H1 (cell line): ENCODE results near the gene PPP1R10.

ENCODE experiments used
- CBX5 ChIP-seq: fragments of 300-800, 300-1000 bp; sonication (generic); IDR thresholded peaks from 2 replicates; pipeline ENCODE4 v1.7.1; 2016; ENCODE audit warnings: antibody characterized with exemption, low read length, low read depth
- EGR1 ChIP-seq: IDR thresholded peaks from 2 replicates; pipeline ENCODE4 v1.6.1; 2011; ENCODE audit warnings: low read depth, low read length, borderline replicate concordance
- HDAC2 ChIP-seq, 2 experiments: fragments of 300-600 bp in 1 of 2; sonication (generic) in 1 of 2; IDR thresholded peaks; 2 replicates each; pipeline ENCODE4 v1.6.1; 2011 to 2012; ENCODE audit warnings: low read depth in 2 of 2, low read length in 2 of 2, mild to moderate bottlenecking in 2 of 2, moderate library complexity in 2 of 2, borderline replicate concordance in 1 of 2, inconsistent platforms in 1 of 2
- POLR2A ChIP-seq, 2 experiments: IDR thresholded peaks; 1 replicate in 1 of 2; 2 replicates in 1 of 2; pipeline ENCODE4 v1.6.1; 2011; ENCODE audit warnings: low read depth in 2 of 2, low read length in 2 of 2, mild to moderate bottlenecking in 2 of 2; ENCODE audit errors: control extremely low read depth in 1 of 2
- RAD21 ChIP-seq, 2 experiments: IDR thresholded peaks in 1 of 2; conservative IDR thresholded peaks in 1 of 2; 2 replicates each; pipeline ENCODE4 v1.6.1; 2011; ENCODE audit warnings: low read depth in 2 of 2, low read length in 2 of 2, improper control_type of control experiment in 1 of 2, inconsistent platforms in 1 of 2, mild to moderate bottlenecking in 1 of 2, moderate library complexity in 1 of 2
- RXRA ChIP-seq: IDR thresholded peaks from 2 replicates; pipeline ENCODE4 v1.6.1; 2011; ENCODE audit warnings: low read depth, mild to moderate bottlenecking, low read length, moderate library complexity; ENCODE audit not compliant: insufficient read depth
- SIX5 ChIP-seq: IDR thresholded peaks from 2 replicates; pipeline ENCODE4 v1.6.1; 2011; ENCODE audit warnings: mild to moderate bottlenecking, low read depth, low read length
- SUZ12 ChIP-seq: fragments of 200-600 bp; sonication (generic); IDR thresholded peaks from 2 replicates; pipeline ENCODE4 v1.6.1; 2012; ENCODE audit warnings: mild to moderate bottlenecking, inconsistent platforms, low read length, moderate library complexity, mixed read lengths
- TAF1 ChIP-seq: IDR thresholded peaks from 2 replicates; pipeline ENCODE4 v1.6.1; 2011; ENCODE audit warnings: mild to moderate bottlenecking, low read depth, low read length
- YY1 ChIP-seq: IDR thresholded peaks from 2 replicates; pipeline ENCODE4 v1.6.1; 2011; ENCODE audit warnings: low read depth, mild to moderate bottlenecking, low read length
- TF ChIP-seq, protein P1 (sequence below): IDR thresholded peaks from 2 replicates; pipeline ENCODE4 v1.6.1; 2011; ENCODE audit warnings: low read depth, mild to moderate bottlenecking, low read length; ENCODE audit not compliant: insufficient read depth
- TF ChIP-seq, protein P2 (sequence below), 3 experiments: IDR thresholded peaks; 1 replicate in 2 of 3; 2 replicates in 1 of 3; pipeline versions ENCODE4 v1.5.1 to v1.6.1; 2011; ENCODE audit warnings: low read length in 3 of 3, mild to moderate bottlenecking in 3 of 3, inconsistent platforms in 2 of 3, low read depth in 1 of 3, moderate library complexity in 1 of 3; ENCODE audit not compliant: insufficient read depth in 1 of 3; ENCODE audit errors: control extremely low read depth in 1 of 3
- TF ChIP-seq, protein P3 (sequence below): IDR thresholded peaks from 2 replicates; pipeline ENCODE4 v1.6.1; 2011; ENCODE audit warnings: low read length, improper control_type of control experiment

DNA sequence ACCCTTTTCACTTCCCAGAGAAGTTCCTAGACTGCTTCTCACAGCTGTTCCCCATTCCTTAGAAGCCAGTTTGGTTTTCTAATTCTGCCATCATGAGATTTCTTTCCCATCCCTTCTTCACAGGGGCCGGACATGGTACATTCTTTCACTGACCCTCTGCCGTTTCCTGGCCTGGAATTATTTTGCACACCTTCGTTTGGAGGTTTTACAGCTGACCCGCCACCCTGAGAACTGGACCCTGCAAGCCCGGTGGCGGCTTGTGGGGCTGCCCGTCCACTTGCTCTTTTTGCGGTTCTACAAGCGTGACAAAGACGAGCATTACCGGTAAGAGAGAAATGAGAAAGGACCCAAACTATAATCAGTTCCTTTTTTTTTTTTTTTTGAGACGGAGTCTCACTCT is 34.1 kb upstream of the PPP1R10 start:
- TF ChIP-seq TAF1 = no peak
- no peak for TF ChIP-seq SUZ12
- TF ChIP-seq, protein P1, sequence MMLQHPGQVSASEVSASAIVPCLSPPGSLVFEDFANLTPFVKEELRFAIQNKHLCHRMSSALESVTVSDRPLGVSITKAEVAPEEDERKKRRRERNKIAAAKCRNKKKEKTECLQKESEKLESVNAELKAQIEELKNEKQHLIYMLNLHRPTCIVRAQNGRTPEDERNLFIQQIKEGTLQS = no peak
- TF ChIP-seq, protein P2, sequence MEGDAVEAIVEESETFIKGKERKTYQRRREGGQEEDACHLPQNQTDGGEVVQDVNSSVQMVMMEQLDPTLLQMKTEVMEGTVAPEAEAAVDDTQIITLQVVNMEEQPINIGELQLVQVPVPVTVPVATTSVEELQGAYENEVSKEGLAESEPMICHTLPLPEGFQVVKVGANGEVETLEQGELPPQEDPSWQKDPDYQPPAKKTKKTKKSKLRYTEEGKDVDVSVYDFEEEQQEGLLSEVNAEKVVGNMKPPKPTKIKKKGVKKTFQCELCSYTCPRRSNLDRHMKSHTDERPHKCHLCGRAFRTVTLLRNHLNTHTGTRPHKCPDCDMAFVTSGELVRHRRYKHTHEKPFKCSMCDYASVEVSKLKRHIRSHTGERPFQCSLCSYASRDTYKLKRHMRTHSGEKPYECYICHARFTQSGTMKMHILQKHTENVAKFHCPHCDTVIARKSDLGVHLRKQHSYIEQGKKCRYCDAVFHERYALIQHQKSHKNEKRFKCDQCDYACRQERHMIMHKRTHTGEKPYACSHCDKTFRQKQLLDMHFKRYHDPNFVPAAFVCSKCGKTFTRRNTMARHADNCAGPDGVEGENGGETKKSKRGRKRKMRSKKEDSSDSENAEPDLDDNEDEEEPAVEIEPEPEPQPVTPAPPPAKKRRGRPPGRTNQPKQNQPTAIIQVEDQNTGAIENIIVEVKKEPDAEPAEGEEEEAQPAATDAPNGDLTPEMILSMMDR (IDR thresholded peaks at IDR 0.05; ENCODE audit: control extremely low read depth in 1 of 3, insufficient read depth in 1 of 3, low read depth in 1 of 3, low read length in 3 of 3) = no peak
- TF ChIP-seq YY1 = no peak
- no peak for TF ChIP-seq HDAC2 (IDR thresholded peaks at IDR 0.05; ENCODE audit: borderline replicate concordance in 1 of 2, low read depth in 2 of 2, low read length in 2 of 2)
- TF ChIP-seq POLR2A (IDR thresholded peaks at IDR 0.05; ENCODE audit: control extremely low read depth in 1 of 2, low read depth in 2 of 2, low read length in 2 of 2) = no peak
- TF ChIP-seq SIX5 = no peak
- TF ChIP-seq EGR1 = no peak
- TF ChIP-seq RAD21 (IDR thresholded peaks at IDR 0.05 in 1 of 2, conservative IDR thresholded peaks at IDR 0.05 in 1 of 2; ENCODE audit: low read depth in 2 of 2, low read length in 2 of 2) = no peak
- TF ChIP-seq, protein P3, sequence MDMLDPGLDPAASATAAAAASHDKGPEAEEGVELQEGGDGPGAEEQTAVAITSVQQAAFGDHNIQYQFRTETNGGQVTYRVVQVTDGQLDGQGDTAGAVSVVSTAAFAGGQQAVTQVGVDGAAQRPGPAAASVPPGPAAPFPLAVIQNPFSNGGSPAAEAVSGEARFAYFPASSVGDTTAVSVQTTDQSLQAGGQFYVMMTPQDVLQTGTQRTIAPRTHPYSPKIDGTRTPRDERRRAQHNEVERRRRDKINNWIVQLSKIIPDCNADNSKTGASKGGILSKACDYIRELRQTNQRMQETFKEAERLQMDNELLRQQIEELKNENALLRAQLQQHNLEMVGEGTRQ = no peak
- no peak for TF ChIP-seq CBX5
- TF ChIP-seq RXRA = no peak
